GM18499 (cell line): ENCODE measurements around the gene MATN3.
"Not testable (repeated sequence)": the region's sequence is repeated elsewhere in the genome, so short reads cannot be mapped to it uniquely, and the experiment has no call there.

Experiments used
- ATAC-seq: cut with Tn5 transposase; IDR thresholded peaks from one replicate; pipeline ENCODE4 v1.9.1; 2021; ENCODE audit warnings: moderate number of reproducible peaks; ENCODE audit not compliant: insufficient read depth, unreplicated experiment

Gene MATN3

GRCh38 chr2:20012282-20013125, at the start of gene MATN3:
TSS of gene MATN3 (minus strand) at chr2:20012668. CDS start at chr2:20012631, 37 bp downstream.
- ATAC-seq = no peak

GRCh38 chr2:20061940-20062339, 49.5 kb upstream of the MATN3 start:
- no peak for ATAC-seq

GRCh38 chr2:20061476-20061875, 49.0 kb upstream of the MATN3 start:
- ATAC-seq = no peak

- ATAC-seq = no peak
These were observed 47.6 kb upstream of the MATN3 start for GRCh38 chr2:20060106-20060505.

GRCh38 chr2:20057268-20057667, 44.8 kb upstream of the MATN3 start:
- ATAC-seq = no peak

- ATAC-seq = no peak
These were observed 42.5 kb upstream of the MATN3 start for GRCh38 chr2:20054931-20055330.

- no peak for ATAC-seq
These were observed 41.7 kb upstream of the MATN3 start for GRCh38 chr2:20054119-20054518.

GRCh38 chr2:20052861-20053281, 40.4 kb upstream of the MATN3 start:
- no peak for ATAC-seq

GRCh38 chr2:20052229-20052851, 39.9 kb upstream of the MATN3 start:
- ATAC-seq = no peak

GRCh38 chr2:20051532-20052228, 39.2 kb upstream of the MATN3 start, which contains the start of gene LAPTM4A:
TSS of gene LAPTM4A (minus strand) at chr2:20051628. CDS start at chr2:20051520, 108 bp downstream.
- peak; percentile 89 for ATAC-seq

GRCh38 chr2:20050646-20051531, 38.4 kb upstream of the MATN3 start:
- ATAC-seq = peak; percentile 14

GRCh38 chr2:20050104-20050645, 37.7 kb upstream of the MATN3 start:
- ATAC-seq = peak; percentile 30

- no peak for ATAC-seq
These were observed 37.2 kb upstream of the MATN3 start for GRCh38 chr2:20049637-20050036.

GRCh38 chr2:20048488-20049448, 36.3 kb upstream of the MATN3 start:
- no peak for ATAC-seq

GRCh38 chr2:20045712-20046292, 33.3 kb upstream of the MATN3 start:
- not testable (repeated sequence) for ATAC-seq

- ATAC-seq = no peak
These were observed 32.3 kb upstream of the MATN3 start for GRCh38 chr2:20044778-20045177.

GRCh38 chr2:20042531-20042930, 30.1 kb upstream of the MATN3 start:
- no peak for ATAC-seq

- no peak for ATAC-seq
These were observed 28.2 kb upstream of the MATN3 start for GRCh38 chr2:20040489-20041172.
